BE2C (cell line): ENCODE results near the gene ADGRF5.

Experiments
- DNase-seq: peaks from one replicate; pipeline ENCODE4 v3.0.0-alpha.2; 2020
- H3K27me3 ChIP-seq: fragments of 250-450 bp; sonication (Bioruptor Pico); 2 replicates; pipeline ENCODE4 v1.5.1; 2020; ENCODE audit warnings: mild to moderate bottlenecking
- H3K36me3 ChIP-seq: fragments of 250-450 bp; sonication (Bioruptor Pico); 2 replicates; pipeline ENCODE4 v1.5.1; 2020; ENCODE audit warnings: mild to moderate bottlenecking
- H3K4me1 ChIP-seq: fragments of 250-450 bp; sonication (Bioruptor Pico); 2 replicates; pipeline ENCODE4 v1.5.1; 2020
- H3K4me3 ChIP-seq: 2 replicates; pipeline ENCODE4 v1.5.1; 2011; ENCODE audit warnings: low read depth, low read length
- H3K9me3 ChIP-seq: fragments of 250-450 bp; sonication (Bioruptor Pico); 2 replicates; pipeline ENCODE4 v1.5.1; 2020
- TF ChIP-seq, protein P1 (sequence below): IDR thresholded peaks from 2 replicates; pipeline ENCODE4 v1.5.1; 2012; ENCODE audit warnings: mild to moderate bottlenecking, low read depth, low read length

ADGRF5 gene

DNA sequence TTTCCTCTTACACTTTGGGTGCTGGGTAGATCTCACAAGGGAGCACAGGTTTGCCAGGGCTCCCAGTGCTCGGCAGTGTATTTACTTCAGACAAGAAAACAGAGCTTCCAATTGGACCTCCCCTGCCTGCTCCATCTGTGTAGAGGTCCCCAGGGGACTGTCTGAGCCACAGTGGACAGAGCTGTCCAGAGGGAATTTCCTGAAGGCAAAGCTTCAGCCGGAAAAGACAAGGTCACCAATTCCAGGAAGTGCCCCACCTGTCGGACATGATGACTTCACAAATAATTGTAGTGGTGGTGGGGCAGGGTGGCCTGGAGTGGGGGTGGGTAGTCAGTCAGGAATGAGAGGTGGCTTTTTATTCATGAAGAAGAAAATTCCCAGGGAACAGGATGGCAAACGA, 18.6 kb downstream of the ADGRF5 start:
- no peaks in the 10 kb centered on the region for H3K4me1 ChIP-seq
- H3K4me3 ChIP-seq, result no peak overlapping the region
- DNase-seq, result no peak
- H3K36me3 ChIP-seq, result no peaks in the 10 kb centered on the region
- H3K27me3 ChIP-seq, result no peaks in the 10 kb centered on the region
- no peaks in the 10 kb centered on the region for H3K9me3 ChIP-seq
- TF ChIP-seq, protein P1, sequence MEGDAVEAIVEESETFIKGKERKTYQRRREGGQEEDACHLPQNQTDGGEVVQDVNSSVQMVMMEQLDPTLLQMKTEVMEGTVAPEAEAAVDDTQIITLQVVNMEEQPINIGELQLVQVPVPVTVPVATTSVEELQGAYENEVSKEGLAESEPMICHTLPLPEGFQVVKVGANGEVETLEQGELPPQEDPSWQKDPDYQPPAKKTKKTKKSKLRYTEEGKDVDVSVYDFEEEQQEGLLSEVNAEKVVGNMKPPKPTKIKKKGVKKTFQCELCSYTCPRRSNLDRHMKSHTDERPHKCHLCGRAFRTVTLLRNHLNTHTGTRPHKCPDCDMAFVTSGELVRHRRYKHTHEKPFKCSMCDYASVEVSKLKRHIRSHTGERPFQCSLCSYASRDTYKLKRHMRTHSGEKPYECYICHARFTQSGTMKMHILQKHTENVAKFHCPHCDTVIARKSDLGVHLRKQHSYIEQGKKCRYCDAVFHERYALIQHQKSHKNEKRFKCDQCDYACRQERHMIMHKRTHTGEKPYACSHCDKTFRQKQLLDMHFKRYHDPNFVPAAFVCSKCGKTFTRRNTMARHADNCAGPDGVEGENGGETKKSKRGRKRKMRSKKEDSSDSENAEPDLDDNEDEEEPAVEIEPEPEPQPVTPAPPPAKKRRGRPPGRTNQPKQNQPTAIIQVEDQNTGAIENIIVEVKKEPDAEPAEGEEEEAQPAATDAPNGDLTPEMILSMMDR, result peak; percentile 9; the same call in 1 of the 2 replicates

- no peaks in the 10 kb centered on the region for H3K9me3 ChIP-seq
- no peak for DNase-seq
- TF ChIP-seq, protein P1, result no peak
- no peaks in the 10 kb centered on the region for H3K36me3 ChIP-seq
- H3K4me1 ChIP-seq, result no peaks in the 10 kb centered on the region
- H3K4me3 ChIP-seq, result no peak overlapping the region
- no peaks in the 10 kb centered on the region for H3K27me3 ChIP-seq
Observed at GRCh38 chr6:46901882-46902314, 19.8 kb downstream of the ADGRF5 start.

GRCh38 chr6:46900266-46900665, 21.5 kb downstream of the ADGRF5 start:
- no peak overlapping the region for H3K4me3 ChIP-seq
- no peaks in the 10 kb centered on the region for H3K9me3 ChIP-seq
- TF ChIP-seq, protein P1, result no peak
- no peak for DNase-seq
- no peaks in the 10 kb centered on the region for H3K4me1 ChIP-seq
- H3K36me3 ChIP-seq, result no peaks in the 10 kb centered on the region
- H3K27me3 ChIP-seq, result 0 out of 2 replicates have a peak, but pooled peaks cover 2% of the 10 kb centered on the region

DNA sequence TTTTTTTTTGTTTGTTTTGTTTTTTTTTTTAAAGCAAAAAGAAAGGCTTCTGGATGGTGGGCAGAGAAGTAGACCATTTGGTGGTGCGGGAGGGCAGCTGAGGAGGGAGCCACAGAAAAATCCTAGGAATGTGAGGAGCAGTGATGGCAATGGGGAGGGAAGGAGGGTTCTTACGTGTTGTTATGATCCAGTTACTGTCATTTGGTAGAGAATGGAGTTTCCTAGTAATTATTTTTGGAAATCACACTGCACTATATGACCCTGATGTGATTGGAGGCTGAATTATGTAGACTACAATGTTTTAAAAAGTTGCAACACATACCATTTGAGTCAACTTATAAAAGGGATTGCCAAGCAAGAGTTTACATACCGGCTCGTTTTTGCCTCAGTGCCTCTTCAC, 22.1 kb downstream of the ADGRF5 start:
- H3K36me3 ChIP-seq, result no peaks in the 10 kb centered on the region
- no peaks in the 10 kb centered on the region for H3K4me1 ChIP-seq
- no peak overlapping the region for H3K4me3 ChIP-seq
- 0 out of 2 replicates have a peak, but pooled peaks cover 2% of the 10 kb centered on the region for H3K27me3 ChIP-seq
- TF ChIP-seq, protein P1, result no peak
- DNase-seq, result no peak
- H3K9me3 ChIP-seq, result no peaks in the 10 kb centered on the region

DNA sequence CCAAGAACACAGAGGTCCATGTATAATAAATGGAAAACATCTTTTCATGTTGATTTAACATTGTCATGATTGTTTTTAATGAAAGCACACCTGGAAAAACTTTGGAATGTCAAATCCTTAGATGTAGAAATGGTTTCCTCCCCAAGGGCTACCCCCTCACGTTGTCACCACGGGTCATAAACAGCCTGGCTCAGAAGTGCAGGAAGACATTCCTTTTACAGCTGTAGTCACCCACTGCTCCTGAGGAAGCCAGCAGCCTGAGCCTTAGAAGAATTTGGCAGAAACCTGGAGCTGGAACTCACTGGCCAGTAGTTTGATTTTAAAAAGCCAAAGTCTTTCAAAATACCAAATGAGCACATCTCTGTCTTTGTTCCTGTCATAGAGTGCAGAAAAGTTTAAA, 23.7 kb downstream of the ADGRF5 start:
- TF ChIP-seq, protein P1, result no peak
- no peaks in the 10 kb centered on the region for H3K36me3 ChIP-seq
- no peaks in the 10 kb centered on the region for H3K4me1 ChIP-seq
- H3K27me3 ChIP-seq, result 0 out of 2 replicates have a peak, but pooled peaks cover 2% of the 10 kb centered on the region
- H3K9me3 ChIP-seq, result no peaks in the 10 kb centered on the region
- no peak overlapping the region for H3K4me3 ChIP-seq
- no peak for DNase-seq

- Histone ChIP-seq H3K9me3 (no peaks in the 10 kb centered on the region), H3K36me3 (no peaks in the 10 kb centered on the region), H3K4me1 (no peaks in the 10 kb centered on the region), H3K4me3 (no peak overlapping the region), H3K27me3 (0 out of 2 replicates have a peak, but pooled peaks cover 2% of the 10 kb centered on the region)
- TF ChIP-seq, protein P1, result no peak
- no peak for DNase-seq
Observed at GRCh38 chr6:46896871-46897270, 24.9 kb downstream of the ADGRF5 start.
